Measurements from ENCODE around the gene CHMP4B.

Gene CHMP4B

DNA sequence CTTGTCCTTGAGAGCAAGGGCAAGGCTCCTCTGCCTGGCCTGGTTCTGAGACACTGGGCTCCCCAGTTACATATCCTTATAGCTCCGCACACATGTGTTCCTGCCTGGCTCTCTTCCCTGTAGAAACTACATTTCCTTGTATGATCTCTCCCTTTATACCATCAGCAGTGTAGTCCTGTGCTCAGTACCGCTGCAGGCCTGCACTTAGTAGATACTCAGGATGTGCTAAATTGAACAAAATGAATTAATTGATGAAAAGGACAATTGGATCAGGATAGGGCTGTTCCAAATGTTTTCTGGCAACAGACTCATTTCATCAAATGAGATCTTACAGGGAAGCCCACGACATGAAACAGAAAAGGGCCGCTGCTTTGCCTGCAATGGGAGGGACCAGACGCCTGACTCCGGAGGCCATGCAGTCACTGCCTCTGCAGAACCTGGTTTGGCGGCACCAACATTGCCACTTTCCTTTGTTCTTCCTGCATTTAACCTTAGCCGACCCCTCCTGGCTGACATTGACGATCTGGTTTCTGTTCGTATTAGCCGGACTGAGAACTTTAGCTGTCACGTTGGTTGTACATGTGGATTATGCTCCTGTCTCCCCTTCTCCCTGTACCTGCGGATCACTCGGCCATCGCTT, 53.3 kb downstream of the CHMP4B start:
- no peak for DNase-seq (ENCODE audit: low read depth)

DNA sequence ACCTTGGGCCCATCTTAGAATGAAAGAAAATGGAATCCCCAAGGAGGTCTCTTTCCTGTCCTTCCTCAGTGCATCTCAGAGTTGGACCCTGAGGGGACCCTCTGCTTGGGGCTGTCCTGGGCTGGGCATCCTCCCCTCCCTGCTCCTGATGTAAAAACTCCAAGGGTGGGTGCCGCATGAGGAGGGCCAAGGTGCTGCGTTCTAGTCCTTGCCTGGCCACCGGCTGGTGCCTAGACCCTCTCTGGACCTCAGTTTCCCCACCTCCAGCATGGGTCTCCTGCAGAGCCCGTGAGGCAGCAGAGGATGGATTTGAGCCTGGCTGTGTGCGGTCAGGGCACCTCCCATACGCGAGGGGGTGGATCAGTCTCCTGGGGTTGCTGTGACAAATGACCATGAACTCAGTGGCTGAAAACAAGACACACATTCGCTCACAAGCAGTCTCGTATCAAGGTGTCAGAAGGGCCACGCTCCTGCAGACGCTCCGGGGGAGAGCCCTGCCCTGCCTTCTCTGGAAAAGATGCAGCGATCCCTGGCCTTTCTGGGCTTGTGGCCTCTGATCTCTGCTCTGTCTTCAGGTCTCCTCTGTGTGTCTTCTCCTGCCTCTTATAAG, 54.7 kb downstream of the CHMP4B start:
- DNase-seq (ENCODE audit: low read depth), result no peak

DNA sequence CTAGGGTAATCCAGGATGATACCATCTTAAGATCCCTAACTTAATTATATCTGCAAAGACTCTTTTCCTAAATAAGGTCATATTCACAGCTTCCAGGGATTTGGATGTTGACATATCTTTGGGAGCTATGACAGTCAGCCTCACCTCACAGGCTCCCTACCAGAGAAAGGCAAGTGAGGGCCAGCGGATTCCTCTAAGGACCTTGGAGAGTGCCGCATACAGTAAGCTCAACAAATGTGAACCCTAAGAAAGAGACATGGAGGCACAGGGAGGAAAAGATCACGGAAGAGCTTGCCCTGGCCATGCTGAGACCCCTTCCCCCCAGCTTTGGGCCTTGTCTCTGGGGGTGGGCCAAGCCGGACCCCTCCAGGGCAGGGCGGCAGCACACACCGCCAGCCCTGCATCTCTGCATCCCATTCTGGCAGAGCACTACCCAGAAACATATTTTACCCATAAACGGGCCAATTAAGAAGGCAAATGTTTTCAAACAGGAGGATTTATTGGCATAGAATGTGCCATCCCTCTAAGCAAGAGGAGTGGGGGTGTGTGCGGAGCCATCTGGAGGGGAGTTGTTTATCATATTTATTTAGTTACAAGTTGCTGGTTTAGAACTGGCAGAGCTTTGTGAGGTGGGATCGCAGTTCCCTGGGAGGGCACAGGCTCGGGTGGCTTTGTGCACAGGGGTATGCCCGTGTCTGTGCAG, 55.4 kb downstream of the CHMP4B start:
- DNase-seq (ENCODE audit: low read depth), result no peak

DNA sequence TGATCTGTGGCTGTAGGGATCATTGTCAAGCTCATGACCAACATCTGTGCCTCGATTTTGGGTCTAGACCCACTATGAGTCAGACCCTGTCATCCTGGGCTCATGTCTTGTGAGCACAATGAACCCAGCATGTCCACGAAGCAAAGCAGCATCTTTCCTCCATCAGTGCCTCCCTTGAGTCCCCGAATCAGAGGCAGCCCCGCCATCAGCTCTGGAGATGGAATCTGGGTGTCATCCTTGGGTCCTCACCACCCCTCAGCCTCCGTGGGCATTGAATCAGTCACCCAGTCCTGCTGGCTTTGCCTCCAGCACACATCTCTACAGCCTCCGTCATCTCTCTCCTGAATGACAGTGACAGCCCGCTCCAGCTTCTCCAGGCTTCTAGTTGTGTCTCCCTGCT, 56.9 kb downstream of the CHMP4B start:
- no peak for DNase-seq (ENCODE audit: low read depth)

GRCh38 chr20:33868595-33868994, 57.4 kb downstream of the CHMP4B start:
- no peak for DNase-seq (ENCODE audit: low read depth)

- DNase-seq (ENCODE audit: low read depth), result no peak
Observed at GRCh38 chr20:33869283-33869682, 58.1 kb downstream of the CHMP4B start.

- DNase-seq (ENCODE audit: low read depth), result no peak
Observed at GRCh38 chr20:33871362-33871761, 60.2 kb downstream of the CHMP4B start.

DNA sequence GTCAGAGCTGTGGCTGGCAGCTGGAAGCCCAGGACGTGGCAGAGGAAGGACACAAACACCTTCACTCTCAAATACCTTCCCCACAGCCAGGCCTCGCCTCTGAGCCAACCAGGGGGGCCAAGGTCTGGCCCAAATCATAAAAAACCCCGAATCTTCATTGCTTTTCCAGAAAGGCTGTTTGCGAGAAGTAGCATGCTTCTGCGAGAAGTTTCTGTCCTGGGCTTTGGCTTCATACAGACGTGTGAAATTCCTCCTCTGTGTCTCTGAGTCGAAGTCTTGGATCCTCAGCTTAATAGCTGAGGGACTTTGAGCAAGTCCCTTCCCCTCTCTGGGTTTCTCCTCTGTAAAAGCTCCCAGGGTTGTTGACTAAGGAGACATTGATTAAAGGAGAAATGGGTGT, 63.0 kb downstream of the CHMP4B start:
- no peak for DNase-seq (ENCODE audit: low read depth)

DNA sequence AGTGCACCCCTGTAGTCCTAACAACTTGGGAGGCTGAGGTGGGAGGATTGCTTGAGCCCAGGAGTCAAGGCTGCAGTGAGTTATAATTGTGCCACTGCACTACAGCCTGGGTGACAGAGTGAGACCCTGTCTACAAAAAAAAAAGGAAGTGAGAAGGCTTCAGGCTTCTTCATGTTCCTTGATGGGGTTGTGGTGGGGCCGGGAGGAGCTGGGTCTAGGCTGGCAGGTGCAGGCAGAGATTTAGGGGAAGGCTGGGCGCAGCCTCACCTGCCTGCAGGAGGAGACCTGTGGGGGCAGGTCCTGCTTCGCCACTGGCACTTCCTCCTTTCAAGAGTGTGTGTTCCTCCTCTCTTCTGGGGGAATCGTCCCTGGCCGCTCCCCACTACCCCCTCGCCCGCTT, 63.9 kb downstream of the CHMP4B start:
- no peak for DNase-seq (ENCODE audit: low read depth)

DNA sequence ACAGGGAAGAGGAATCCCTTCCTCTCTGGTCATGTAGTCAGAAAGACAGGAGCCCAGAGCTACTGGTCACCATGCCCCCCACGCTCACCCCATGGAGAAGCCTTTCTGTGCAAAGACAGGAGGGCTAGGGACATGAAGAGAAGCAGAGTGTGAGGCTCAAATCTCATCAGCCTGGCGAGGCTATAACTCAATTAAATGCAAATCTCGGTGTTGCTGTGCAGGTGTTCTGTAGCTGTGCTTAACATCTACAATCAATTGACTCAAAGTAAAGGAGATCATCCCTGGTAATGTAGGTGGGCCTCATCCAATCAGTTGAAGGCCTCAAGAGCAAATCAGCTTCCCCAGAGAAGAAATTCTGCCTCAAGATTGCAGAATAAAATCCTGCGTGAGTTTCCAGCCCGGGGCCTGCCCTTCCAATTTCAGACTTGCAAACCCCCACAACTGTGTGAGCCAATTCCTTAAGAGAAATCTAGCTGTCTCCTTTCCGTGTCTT, 64.4 kb downstream of the CHMP4B start:
- DNase-seq (ENCODE audit: low read depth), result no peak

DNA sequence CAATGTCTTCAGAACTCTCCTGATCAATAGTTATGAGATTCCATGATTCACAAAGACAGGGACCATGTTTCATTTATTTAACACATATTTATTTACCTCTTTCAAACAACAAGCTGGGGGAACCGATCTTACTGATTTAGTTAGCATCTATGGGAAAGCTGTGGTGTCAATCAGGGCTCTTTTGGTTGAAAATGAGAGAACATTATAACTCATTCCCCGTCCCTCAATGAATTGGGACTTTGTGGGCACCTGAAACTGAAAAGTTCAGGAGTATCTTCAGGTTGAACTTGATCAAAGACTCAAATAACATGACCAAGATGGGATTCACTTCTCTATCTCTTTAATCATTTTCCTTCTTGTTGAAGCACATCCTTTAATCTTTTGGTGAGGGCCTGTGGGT, 67.4 kb downstream of the CHMP4B start:
- DNase-seq (ENCODE audit: low read depth), result no peak

DNA sequence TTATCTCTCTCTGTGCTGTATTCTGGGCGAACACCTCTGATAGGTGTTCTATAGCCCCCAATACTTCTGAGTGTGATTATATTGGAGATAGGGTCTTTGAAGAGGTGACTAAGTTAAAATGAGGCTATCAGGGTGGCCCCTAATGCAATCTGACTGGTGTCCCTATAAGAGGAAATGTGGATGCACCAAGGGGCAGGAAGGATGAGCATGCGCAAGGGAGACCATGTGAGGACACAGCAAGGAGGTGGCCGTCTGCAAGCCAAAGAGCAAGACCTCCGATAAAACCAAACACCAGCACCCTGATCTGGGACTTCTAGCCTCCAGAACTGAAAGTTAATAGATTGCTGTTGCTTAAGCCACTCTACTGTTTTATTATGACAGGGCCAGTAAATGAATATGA, 69.2 kb downstream of the CHMP4B start:
- no peak for DNase-seq (ENCODE audit: low read depth)

GRCh38 chr20:33881989-33882388, 70.8 kb downstream of the CHMP4B start:
- DNase-seq (ENCODE audit: low read depth), result no peak

- no peak for DNase-seq (ENCODE audit: low read depth)
Observed at GRCh38 chr20:33882481-33882880, 71.3 kb downstream of the CHMP4B start.

- no peak for DNase-seq (ENCODE audit: low read depth)
Observed at GRCh38 chr20:33883164-33883563, 72.0 kb downstream of the CHMP4B start.

- no peak for DNase-seq (ENCODE audit: low read depth)
Observed at GRCh38 chr20:33884633-33885032, 73.5 kb downstream of the CHMP4B start.

GRCh38 chr20:33889312-33889711, 78.2 kb downstream of the CHMP4B start:
- DNase-seq (ENCODE audit: low read depth), result no peak

- DNase-seq (ENCODE audit: low read depth), result no peak
Observed at GRCh38 chr20:33890557-33890956, 79.4 kb downstream of the CHMP4B start.

GRCh38 chr20:33893314-33893713, 82.2 kb downstream of the CHMP4B start:
- DNase-seq (ENCODE audit: low read depth), result no peak

- DNase-seq (ENCODE audit: low read depth), result no peak
Observed at GRCh38 chr20:33894798-33895197, 83.7 kb downstream of the CHMP4B start.

DNA sequence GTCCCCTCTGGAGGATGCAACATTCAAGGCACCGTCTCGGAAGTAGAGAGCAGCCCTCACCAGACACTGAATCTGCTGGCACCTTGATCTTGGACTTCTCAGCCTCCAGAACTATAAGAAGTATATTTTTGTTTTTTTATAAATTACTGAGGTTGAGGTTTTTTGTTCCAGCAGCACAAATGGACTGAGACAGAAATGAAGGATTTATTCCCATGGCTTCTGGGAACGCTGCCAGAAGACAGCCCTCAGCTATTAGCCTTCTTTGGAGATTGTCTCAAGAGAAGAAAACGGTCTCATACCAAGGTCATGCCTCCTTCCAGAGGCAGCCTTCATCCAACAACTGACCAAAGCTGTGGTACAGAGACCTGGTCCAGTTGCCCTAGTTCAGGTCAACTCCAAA, 85.4 kb downstream of the CHMP4B start:
- DNase-seq (ENCODE audit: low read depth), result no peak

GRCh38 chr20:33897313-33897912, 86.3 kb downstream of the CHMP4B start:
- DNase-seq (ENCODE audit: low read depth), result no peak

GRCh38 chr20:33899106-33899505, 88.0 kb downstream of the CHMP4B start:
- no peak for DNase-seq (ENCODE audit: low read depth)
